HG03520 (cell line): ENCODE measurements around the gene TULP1.
"Not testable (repeated sequence)": the region's sequence is repeated elsewhere in the genome, so short reads cannot be mapped to it uniquely, and the experiment has no call there.

Experiments used
- ATAC-seq: cut with Tn5 transposase; IDR thresholded peaks from one replicate; pipeline ENCODE4 v1.9.1; 2021; ENCODE audit warnings: mild to moderate bottlenecking, moderate library complexity; ENCODE audit not compliant: unreplicated experiment

TULP1 gene

GRCh38 chr6:35522151-35522550 is 9.5 kb upstream of the TULP1 start:
- ATAC-seq = no peak

GRCh38 chr6:35521235-35521634 is 8.5 kb upstream of the TULP1 start:
- ATAC-seq = no peak

GRCh38 chr6:35519313-35520015 is 6.8 kb upstream of the TULP1 start:
- no peak for ATAC-seq

GRCh38 chr6:35518566-35519312 is 6.0 kb upstream of the TULP1 start:
- no peak for ATAC-seq

- not testable (repeated sequence) for ATAC-seq
Measured at GRCh38 chr6:35517978-35518377, 5.3 kb upstream of the TULP1 start.

- ATAC-seq = no peak
Measured at GRCh38 chr6:35516712-35517111, 4.0 kb upstream of the TULP1 start.

GRCh38 chr6:35515939-35516338 is 3.2 kb upstream of the TULP1 start:
- ATAC-seq = not testable (repeated sequence)

- ATAC-seq = no peak
Measured at GRCh38 chr6:35514587-35514986, 1.9 kb upstream of the TULP1 start.

- no peak for ATAC-seq
Measured at GRCh38 chr6:35512006-35512405, 690 bp downstream of the TULP1 start.

GRCh38 chr6:35511562-35511941 is 1.1 kb downstream of the TULP1 start:
- no peak for ATAC-seq

GRCh38 chr6:35510916-35511561 is 1.7 kb downstream of the TULP1 start:
- ATAC-seq = no peak

- no peak for ATAC-seq
Measured at GRCh38 chr6:35508542-35508941, 4.2 kb downstream of the TULP1 start.

GRCh38 chr6:35508027-35508426 is 4.7 kb downstream of the TULP1 start:
- no peak for ATAC-seq

- no peak for ATAC-seq
Measured at GRCh38 chr6:35507221-35507620, 5.5 kb downstream of the TULP1 start.

- no peak for ATAC-seq
Measured at GRCh38 chr6:35506536-35506935, 6.2 kb downstream of the TULP1 start.

- no peak for ATAC-seq
Measured at GRCh38 chr6:35505999-35506412, 6.7 kb downstream of the TULP1 start.

- no peak for ATAC-seq
Measured at GRCh38 chr6:35503534-35503933, 9.2 kb downstream of the TULP1 start.

- no peak for ATAC-seq
Measured at GRCh38 chr6:35501784-35502183, 10.9 kb downstream of the TULP1 start.

GRCh38 chr6:35500782-35501181 is 11.9 kb downstream of the TULP1 start:
- ATAC-seq = no peak

- ATAC-seq = no peak
Measured at GRCh38 chr6:35499372-35499771, 13.3 kb downstream of the TULP1 start.

- ATAC-seq = no peak
Measured at GRCh38 chr6:35498422-35499067, 14.2 kb downstream of the TULP1 start.
